ENCODE results near the gene NRIP3.

DNA sequence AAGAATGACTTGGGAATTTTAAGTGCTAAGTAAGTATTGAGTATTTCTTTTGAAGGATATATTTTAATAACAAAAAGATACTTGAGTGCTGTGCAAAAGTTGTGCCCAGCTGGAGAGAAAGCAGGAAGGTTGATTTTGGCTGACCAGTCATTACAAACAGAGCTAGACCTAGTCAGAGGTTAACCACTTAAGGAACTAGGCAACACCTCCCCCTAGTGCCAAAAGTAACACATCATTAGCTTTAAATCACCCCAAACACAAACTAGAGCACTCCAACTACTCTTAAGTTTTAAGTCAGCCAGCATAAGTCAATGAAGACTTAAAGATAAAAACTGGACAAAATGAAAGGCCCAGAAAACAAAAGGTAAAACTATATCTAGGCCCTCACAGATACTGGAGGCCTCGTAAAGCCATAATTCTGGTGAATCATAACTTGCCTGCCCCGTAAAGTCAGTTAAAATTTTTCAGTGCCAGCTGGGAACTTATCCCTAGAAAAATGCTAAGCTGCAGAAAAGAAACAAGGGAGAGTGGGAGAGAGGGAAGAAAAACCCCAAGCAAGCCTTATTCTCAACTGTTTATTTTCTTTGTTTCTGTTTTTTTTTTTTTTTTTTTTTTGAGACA is 44.1 kb downstream of the NRIP3 start:
- TF ChIP-seq, protein P1, sequence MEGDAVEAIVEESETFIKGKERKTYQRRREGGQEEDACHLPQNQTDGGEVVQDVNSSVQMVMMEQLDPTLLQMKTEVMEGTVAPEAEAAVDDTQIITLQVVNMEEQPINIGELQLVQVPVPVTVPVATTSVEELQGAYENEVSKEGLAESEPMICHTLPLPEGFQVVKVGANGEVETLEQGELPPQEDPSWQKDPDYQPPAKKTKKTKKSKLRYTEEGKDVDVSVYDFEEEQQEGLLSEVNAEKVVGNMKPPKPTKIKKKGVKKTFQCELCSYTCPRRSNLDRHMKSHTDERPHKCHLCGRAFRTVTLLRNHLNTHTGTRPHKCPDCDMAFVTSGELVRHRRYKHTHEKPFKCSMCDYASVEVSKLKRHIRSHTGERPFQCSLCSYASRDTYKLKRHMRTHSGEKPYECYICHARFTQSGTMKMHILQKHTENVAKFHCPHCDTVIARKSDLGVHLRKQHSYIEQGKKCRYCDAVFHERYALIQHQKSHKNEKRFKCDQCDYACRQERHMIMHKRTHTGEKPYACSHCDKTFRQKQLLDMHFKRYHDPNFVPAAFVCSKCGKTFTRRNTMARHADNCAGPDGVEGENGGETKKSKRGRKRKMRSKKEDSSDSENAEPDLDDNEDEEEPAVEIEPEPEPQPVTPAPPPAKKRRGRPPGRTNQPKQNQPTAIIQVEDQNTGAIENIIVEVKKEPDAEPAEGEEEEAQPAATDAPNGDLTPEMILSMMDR (IDR thresholded peaks at IDR 0.05): peak in 3 of 4 experiments; percentile 32 to 74 (median 66)
- no peak for TF ChIP-seq POLR2A (IDR thresholded peaks at IDR 0.05)

Data from prostate gland (tissue), 2 donors.